Measurements from ENCODE around the gene MYO7A.

The MYO7A gene

GRCh38 chr11:77129069-77129841 lies 1.2 kb downstream of the MYO7A start:
- DNase-seq, result no peak

- DNase-seq, result no peak
Observed at GRCh38 chr11:77129842-77130756, 2.1 kb downstream of the MYO7A start.

- no peak for DNase-seq
Observed at GRCh38 chr11:77130763-77131513, 2.9 kb downstream of the MYO7A start.

GRCh38 chr11:77131560-77131959 lies 3.5 kb downstream of the MYO7A start:
- no peak for DNase-seq

- DNase-seq, result no peak
Observed at GRCh38 chr11:77135069-77135468, 7.0 kb downstream of the MYO7A start.

- DNase-seq, result peak; percentile 38
Observed at GRCh38 chr11:77136074-77136473, 8.0 kb downstream of the MYO7A start.

GRCh38 chr11:77136784-77137420 lies 8.9 kb downstream of the MYO7A start:
- no peak for DNase-seq

GRCh38 chr11:77137421-77137820 lies 9.4 kb downstream of the MYO7A start:
- DNase-seq, result no peak

GRCh38 chr11:77138106-77138649 lies 10.1 kb downstream of the MYO7A start:
- DNase-seq, result no peak

- no peak for DNase-seq
Observed at GRCh38 chr11:77139201-77139600, 11.2 kb downstream of the MYO7A start.

GRCh38 chr11:77140231-77140851 lies 12.3 kb downstream of the MYO7A start:
- no peak for DNase-seq

- no peak for DNase-seq
Observed at GRCh38 chr11:77141034-77141433, 13.0 kb downstream of the MYO7A start.

GRCh38 chr11:77141475-77141874 lies 13.4 kb downstream of the MYO7A start:
- DNase-seq, result no peak

GRCh38 chr11:77142091-77142975 lies 14.3 kb downstream of the MYO7A start:
- DNase-seq, result no peak

GRCh38 chr11:77143405-77144020 lies 15.5 kb downstream of the MYO7A start:
- no peak for DNase-seq

GRCh38 chr11:77144196-77144856 lies 16.3 kb downstream of the MYO7A start:
- no peak for DNase-seq

- no peak for DNase-seq
Observed at GRCh38 chr11:77144857-77145428, 16.9 kb downstream of the MYO7A start.

GRCh38 chr11:77146261-77147035 lies 18.4 kb downstream of the MYO7A start:
- no peak for DNase-seq

- no peak for DNase-seq
Observed at GRCh38 chr11:77147036-77147315, 18.9 kb downstream of the MYO7A start.
